GM12872 (cell line): Measurements from ENCODE around the gene BEND7.

Experiments used
- TF ChIP-seq, protein P1 (sequence below): IDR thresholded peaks from 3 replicates; pipeline ENCODE4 v1.5.1; 2011; ENCODE audit warnings: low read depth, mild to moderate bottlenecking, low read length, moderate library complexity; ENCODE audit not compliant: insufficient read depth

BEND7 gene

DNA sequence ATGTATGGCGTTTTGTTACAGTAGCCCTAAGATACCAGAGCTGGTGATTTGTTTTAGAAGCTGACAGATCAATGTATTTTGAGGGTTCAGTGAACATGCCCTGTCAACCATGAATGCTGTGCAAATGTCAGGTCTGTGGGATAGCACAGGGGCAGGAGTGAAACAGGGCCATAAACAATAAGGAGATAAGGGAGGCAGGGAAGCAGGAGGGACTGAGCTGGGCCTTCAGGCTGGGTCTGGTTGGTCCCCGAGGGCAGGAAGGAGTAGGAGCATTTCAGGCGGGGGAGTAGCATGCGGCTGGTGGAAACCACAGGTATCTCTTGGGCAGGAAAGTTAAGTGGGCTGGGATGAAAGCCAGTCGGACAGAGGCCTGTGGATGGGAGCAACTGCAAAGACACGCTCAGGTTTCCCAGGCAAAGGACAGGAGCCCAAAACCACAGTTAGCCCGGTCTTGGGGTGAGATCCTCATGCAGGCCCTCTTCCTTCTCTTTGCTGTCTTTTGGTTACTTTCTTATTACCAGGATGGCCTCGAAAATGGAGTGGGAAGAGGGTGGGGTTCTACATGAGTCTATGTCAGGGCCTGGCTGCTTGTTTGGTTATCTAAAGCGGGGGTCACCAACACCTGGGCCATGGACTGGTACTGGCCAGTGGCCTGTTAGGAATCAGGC, 111.2 kb downstream of the BEND7 start:
- TF ChIP-seq, protein P1, sequence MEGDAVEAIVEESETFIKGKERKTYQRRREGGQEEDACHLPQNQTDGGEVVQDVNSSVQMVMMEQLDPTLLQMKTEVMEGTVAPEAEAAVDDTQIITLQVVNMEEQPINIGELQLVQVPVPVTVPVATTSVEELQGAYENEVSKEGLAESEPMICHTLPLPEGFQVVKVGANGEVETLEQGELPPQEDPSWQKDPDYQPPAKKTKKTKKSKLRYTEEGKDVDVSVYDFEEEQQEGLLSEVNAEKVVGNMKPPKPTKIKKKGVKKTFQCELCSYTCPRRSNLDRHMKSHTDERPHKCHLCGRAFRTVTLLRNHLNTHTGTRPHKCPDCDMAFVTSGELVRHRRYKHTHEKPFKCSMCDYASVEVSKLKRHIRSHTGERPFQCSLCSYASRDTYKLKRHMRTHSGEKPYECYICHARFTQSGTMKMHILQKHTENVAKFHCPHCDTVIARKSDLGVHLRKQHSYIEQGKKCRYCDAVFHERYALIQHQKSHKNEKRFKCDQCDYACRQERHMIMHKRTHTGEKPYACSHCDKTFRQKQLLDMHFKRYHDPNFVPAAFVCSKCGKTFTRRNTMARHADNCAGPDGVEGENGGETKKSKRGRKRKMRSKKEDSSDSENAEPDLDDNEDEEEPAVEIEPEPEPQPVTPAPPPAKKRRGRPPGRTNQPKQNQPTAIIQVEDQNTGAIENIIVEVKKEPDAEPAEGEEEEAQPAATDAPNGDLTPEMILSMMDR: no peak

DNA sequence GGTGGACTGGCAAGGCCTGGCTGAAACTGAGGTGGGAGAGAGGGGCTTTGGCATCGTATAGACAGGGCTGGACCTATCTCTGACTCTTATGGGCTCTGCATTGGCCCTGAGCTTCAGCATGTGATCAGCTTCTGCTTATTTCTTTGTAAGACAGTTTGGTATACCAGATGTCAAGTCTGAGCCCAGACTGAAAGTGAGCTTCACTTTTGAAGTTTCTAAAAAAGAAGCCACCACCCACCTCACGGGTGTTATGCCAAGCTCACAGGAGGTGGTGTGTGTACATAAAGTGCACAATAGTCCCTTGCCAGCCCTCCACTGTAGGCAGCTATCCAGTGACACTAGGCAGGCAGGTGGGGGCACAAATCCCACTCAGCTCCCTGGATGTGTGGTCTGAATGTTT, 112.1 kb downstream of the BEND7 start:
- TF ChIP-seq, protein P1: no peak

DNA sequence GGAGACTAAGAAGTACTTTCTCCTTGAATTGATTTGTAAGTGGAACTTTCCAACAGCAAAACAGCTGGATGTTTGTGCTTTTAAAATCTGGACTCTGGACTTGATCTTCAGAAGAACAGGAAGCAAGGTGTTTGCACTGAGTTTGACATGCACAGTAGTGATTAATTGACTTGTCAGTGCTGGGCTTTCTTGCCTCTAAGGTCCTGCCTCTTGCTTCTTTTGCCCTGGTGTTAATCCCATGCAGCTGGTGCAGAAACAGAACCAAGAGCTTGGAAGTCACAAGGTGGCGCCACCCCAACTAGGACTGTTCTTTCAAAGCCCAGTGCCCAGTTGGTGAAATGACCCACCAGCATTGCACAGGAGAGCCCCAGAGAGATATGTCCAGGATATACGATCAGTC, 114.0 kb downstream of the BEND7 start:
- TF ChIP-seq, protein P1: peak; percentile 24; the same call in 2 of the 3 replicates

DNA sequence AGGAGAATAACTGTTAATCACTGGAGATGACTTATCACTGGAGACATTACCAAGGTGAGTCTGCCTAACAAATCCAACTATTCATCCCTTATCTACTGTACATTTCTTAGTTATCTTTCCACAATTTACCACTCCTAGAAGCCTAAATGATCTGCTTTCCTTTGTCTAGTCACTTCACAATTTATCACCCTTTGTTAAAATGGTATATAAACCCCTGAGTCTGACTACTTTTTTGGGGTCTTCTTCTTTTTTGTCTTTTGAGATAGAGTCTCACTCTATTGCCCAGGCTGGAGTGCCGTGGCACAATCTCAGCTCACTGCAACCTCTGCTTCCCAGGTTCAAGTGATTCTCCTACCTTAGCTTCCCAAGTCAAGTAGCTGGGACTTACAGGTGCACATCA, 114.7 kb downstream of the BEND7 start:
- TF ChIP-seq, protein P1: no peak

DNA sequence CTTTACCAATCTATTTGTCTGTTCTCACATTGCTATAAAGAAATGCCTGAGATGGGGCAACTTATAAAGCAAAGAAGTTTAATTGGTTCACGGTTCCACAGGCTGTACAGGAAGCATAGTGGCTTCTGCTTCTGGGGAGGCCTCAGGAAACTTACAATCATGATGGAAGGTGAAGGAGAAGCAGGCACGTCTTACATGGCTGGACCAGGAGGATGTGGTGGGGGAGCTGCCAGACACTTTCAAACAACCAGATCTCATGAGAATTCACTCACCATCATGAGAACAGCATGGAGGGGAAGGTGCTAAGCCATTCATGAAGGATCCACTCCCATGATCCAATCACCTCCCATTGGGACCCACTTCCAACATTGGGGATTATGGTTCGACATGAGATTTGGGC, 115.9 kb downstream of the BEND7 start:
- TF ChIP-seq, protein P1: no peak

- TF ChIP-seq, protein P1: no peak
Observed at GRCh38 chr10:13404791-13405190, 124.0 kb downstream of the BEND7 start.

DNA sequence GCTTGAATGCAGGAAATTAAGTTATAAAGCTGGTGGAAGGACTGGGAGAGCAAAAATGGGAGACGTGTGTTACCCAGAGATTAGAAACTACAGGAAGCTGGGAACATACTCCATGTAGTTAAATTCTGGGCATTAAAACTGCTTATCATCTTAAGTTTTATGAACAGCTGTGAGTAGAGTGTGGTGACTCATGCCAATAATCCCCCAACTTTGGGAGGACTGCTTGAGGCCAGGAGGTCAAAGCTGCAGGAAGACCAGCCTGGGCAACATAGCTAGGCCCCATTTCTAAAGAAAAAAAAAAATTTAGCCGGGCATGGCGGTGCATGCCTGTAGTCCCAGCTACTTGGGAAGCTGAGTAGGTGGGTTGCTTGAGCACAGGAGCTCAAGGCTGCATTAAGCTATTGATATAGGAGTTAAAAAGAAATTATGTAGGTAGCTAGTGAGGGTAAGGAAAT, 124.5 kb downstream of the BEND7 start:
- TF ChIP-seq, protein P1: no peak
